ENCODE measurements around the gene LDAH.

The LDAH gene

GRCh38 chr2:20650877-20651730 lies 171.8 kb downstream of the LDAH start, which contains the start of gene HS1BP3:
HS1BP3 (minus strand) TSS chr2:20651098; CDS start chr2:20651063, 35 bp downstream.
- DNase-seq (ENCODE audit: low spot score), result peak; percentile 75

DNA sequence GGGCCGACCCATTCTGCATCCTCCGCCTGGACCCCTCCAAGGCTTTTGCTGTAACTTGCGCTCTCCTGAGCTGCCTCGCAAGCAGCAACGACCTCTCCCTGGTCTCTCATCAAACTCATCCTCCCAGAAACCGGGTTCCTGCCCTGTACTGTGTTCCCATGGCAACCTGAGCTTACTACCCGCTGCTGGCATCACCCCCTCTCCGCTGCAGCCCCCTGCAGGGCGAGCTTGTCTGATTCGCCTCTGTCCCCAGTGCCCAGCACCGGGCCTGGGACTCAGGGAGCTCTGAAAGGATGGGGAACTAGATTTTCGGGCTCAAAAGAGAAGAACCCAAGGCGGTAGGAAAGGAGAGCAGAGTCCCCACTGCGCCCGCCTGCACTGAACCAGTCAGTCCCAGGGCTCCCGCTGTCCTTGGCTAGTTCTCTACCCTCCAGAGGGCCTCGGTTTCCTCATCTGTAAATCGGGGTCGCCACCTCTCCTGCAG lies 172.5 kb downstream of the LDAH start:
- peak; percentile 69 for DNase-seq (ENCODE audit: low spot score)

GRCh38 chr2:20649976-20650375 lies 172.9 kb downstream of the LDAH start:
- no peak for DNase-seq (ENCODE audit: low spot score)

- no peak for DNase-seq (ENCODE audit: low spot score)
Measured at GRCh38 chr2:20649576-20649975, 173.3 kb downstream of the LDAH start.

- no peak for DNase-seq (ENCODE audit: low spot score)
Measured at GRCh38 chr2:20648831-20649230, 174.1 kb downstream of the LDAH start.

GRCh38 chr2:20648206-20648605 lies 174.7 kb downstream of the LDAH start:
- DNase-seq (ENCODE audit: low spot score), result no peak

GRCh38 chr2:20647738-20648137 lies 175.2 kb downstream of the LDAH start:
- no peak for DNase-seq (ENCODE audit: low spot score)

DNA sequence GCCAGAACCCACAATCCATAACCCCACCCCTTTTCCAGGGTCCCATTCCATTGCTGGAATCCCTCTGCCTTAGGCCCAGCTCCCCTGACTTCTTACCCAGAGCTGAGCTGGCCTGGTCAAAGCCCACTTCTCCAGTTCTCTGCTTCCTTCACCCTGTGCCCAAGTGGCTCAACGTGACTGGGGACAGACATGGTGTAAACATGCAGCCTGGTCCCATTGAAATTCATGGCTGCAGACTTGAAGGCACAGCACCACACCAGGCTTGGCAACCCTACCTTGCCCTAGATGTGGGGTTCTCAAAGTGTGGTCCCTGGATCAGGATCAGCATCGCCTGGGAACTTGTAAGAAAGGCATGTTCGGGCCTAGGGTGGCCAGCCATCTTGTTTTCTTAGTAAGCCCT lies 175.7 kb downstream of the LDAH start:
- DNase-seq (ENCODE audit: low spot score), result no peak

GRCh38 chr2:20646446-20646845 lies 176.5 kb downstream of the LDAH start:
- DNase-seq (ENCODE audit: low spot score), result no peak

GRCh38 chr2:20645761-20646160 lies 177.1 kb downstream of the LDAH start:
- DNase-seq (ENCODE audit: low spot score), result no peak

DNA sequence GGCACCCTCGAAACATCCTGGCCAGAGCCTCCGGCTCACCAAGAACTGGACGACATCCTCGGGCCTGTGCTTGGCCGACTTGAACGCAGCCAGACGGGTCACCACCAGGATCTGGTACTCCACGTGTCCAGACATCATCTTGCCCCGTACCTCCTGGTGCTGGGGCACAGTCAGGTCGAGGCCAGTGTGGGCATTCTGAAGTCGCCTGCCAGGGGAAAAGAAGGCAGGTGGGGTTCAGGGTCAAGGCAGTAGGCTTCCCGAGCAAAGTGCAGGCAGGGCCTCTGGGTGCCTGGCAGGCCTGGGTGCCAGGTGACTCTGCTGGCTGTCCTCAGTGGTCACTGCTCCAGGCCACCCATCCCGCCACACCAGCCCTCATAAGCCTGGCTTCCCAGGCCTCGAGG lies 177.6 kb downstream of the LDAH start:
- no peak for DNase-seq (ENCODE audit: low spot score)

DNA sequence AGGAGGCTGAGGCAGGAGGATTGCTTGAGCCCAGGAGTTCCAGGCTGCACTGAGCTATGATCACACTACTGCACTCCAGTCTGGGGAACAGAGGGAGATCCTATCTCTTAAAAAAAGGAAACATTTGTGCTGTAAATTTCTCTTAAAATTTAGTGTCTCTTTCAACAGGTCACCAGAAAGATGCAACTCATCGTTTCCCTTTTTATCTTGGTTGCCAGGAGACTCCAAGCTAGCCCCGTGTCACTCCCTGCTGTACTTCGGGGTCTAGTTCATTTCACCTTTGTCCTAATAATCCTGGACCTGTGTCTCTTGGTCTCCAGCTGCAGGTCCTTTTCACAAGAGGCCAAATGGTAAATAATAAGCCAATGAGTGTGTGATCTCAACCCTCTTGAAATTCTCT lies 179.1 kb downstream of the LDAH start:
- DNase-seq (ENCODE audit: low spot score), result no peak

DNA sequence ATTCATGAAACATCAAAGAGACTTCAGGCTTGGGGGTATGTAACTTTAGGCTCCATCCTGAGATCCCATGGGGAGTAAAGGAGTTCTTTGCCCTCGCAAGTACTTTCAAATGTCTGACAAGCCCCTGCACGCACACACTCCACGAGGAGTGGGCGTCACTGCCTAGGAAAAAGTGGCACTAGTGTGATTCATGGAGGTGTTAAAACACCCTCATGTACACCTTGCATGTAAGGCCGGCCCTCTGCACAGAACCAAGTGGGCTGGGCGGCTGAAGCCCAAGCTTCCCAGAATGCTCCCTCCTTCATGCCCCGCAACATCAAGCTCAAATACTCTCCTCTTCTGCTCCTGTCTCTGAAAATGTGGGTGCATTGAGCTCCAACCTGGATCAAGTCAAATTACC lies 179.8 kb downstream of the LDAH start:
- no peak for DNase-seq (ENCODE audit: low spot score)

GRCh38 chr2:20642055-20642971 lies 180.6 kb downstream of the LDAH start:
- peak; percentile 68 for DNase-seq (ENCODE audit: low spot score)

- peak; percentile 59 for DNase-seq (ENCODE audit: low spot score)
Measured at GRCh38 chr2:20641123-20641985, 181.5 kb downstream of the LDAH start.

- DNase-seq (ENCODE audit: low spot score), result peak; percentile 34
Measured at GRCh38 chr2:20640411-20641122, 182.3 kb downstream of the LDAH start.

DNA sequence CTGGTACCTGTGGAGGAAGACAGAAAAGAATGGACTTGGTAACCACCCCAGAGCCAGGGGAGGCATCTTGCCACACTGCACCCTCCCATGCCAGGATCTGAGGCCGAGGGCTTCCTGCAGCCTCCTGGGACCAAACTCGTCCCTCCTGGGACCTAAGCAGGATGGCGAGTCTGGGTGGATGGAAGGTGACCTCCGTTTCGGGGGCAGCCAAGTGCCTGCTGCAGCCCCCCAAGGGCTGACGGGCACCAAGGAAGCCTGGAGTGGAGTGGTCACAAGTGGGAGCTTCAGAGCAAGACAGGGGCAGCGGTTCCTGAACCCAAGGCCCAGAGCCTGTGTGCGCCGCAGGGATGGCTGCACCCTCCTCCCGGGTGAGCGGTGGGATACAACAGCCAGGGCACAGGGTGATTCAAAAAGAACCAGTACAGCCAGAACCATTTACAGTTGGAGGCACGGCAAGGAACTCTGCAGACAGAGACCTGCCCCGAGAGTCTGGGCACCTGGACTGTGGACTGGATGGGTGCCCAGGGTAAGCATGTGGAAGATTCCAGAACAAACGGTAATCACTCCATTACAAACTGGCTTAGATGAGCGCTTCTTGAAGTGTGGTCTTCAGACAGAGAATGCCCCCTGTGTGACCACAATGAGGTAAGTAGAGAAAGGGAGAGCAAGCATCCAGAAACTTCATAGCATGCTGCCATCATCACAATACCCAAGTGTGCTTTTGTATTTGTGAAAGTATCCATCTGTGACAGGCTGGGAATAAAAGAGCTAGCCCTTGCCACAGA lies 184.1 kb downstream of the LDAH start:
- no peak for DNase-seq (ENCODE audit: low spot score)

- no peak for DNase-seq (ENCODE audit: low spot score)
Measured at GRCh38 chr2:20638014-20638413, 184.9 kb downstream of the LDAH start.

DNA sequence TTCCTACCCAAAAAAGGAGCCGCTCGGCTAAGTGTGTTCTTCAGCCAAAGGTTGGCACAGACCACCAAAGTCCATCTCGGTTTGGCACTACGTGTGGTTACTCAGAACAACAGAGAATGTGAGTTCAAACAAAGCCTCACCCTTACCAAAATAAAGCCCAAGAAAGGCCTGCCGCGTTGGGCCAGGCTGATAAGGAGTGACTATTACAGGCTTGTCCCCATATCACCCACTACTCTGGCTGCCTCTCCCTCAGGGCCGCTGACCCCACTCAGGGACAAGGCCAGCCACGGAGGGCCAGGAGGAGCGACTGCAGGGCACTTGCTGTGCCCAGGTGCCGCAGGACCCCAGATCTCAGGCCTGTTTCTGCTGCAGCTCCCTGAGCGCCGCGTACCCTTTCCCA lies 185.8 kb downstream of the LDAH start:
- DNase-seq (ENCODE audit: low spot score), result no peak

Data from cerebellar cortex (tissue), 1 donor.